Stimulated activated CD8-positive, alpha-beta memory T cell treated with anti-CD3 and anti-CD28 coated beads, Interleukin-7, amount 100 ng/mL, for 1 hour (primary cell): ENCODE data around the gene GRIN1.
"Not testable (repeated sequence)": the region's sequence is repeated elsewhere in the genome, so short reads cannot be mapped to it uniquely, and the experiment has no call there.

Experiments used
- DNase-seq, 2 donors: peaks; one replicate each; pipeline ENCODE4 v3.0.0-alpha.2; 2020; ENCODE audit warnings: low read depth in 2 of 2

Gene GRIN1

DNA sequence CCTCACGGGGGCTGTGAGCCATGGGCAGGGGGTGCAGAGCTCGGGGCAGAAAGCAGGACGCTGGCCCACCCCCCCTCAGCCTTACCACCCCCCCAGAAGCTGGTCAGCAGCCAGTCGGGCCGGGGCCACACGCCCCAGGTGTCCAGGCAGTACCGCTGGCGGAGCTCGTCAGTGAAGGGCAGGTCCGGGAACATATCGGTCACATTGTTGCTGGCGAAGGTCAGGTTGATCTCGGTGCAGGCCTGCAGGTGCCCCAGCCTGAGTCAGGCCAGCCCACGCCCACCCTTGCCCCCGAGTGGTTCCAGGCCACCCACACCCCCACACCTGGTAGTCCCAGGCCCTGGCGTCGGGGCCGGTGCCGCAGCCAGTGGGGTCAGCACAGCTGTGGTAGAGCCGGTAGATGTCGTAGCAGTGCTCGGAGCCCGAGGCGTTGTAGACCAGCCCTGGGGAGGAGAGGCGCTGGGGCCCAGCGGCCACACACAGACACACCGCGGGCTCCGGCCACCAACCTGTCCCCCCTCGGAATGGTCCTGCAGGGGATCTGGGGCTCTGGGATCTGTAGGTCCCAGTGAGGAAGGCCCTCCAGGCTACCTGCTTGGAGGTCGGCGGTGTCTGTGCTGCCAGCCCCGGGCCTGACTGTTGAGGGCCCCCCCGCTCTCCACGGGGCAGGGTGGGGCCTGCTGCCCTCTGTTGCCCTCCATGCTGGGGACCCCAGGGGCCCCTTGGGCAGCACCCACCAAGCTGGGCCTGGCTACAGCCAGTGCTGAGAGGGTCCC, 27.0 kb upstream of the GRIN1 start:
- DNase-seq: no peak

DNA sequence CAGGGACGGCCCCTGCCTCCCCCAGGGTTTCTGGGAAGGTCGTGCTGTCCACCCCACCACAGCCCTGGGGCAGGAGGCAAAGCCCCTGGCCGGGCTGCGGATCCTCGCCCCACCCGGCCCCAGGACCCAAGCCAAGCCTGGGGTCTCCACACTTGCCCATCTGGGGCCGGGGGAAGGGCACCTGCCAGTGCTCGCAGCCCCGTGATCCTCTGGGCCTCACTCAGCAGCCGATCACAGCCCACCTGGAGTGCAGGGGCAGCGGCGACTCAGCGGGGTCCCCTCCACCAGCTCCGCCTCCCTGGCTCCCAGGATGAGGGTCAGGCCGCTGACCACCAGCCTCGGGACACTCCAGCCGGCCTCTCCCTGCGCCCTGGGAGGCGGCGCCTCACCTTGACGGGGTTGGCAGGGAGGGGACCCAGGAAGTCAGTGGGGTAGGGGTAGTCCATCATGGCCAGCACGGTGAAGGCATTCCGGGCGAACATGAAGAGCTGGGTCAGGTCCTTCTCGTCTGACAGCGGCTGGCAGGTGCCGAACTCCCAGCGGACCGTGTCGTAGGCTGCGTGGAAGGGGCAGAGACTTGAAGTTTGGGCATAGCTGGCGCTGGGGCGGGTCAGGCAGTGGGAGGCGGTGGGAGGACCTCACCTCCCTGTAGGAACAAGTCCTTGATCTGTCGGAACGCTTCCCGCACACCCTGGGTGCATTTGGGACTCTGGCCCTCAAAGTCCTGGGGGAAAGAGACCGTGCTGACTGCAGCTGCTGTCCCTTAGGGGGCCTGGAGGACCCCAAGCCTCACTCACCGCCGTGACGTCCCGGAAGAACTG, 26.2 kb upstream of the GRIN1 start:
- no peak for DNase-seq

DNA sequence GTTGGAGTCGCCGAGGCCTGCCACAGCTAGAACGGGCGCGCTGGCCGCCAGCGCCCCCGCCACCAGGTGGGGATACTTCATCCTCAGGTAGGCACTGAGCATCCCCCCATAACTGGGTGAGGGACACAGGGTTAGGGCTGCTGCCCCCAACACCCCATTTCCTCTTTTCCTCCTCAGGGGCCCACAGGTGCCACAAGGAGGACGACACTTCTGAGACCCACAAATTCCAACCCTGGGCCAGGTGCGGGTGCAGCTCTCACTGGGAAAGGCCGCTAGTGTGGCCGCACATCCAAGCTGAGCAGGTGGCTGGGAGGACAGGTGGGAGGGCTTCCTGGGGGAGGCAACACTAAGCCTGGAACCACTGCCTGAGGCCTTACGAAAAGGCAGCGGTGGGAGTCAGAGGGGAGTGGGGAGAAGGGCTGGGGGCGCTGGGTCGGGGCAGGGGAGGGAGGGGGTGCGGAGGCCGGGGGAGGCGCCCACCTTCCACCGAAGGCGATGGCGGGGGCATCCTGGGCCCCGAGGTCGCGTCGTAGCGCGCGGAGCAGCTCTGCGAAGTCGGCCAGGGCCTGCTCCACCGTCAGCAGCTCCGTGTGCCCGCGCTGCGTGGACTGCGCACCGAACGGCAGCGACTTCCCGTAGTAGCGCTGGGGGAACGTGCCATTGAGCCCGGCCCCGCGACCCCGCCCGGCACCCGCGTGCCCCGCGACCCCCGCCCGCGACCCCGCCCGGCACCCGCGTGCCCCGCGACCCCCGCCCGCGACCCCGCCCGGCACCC, 25.4 kb upstream of the GRIN1 start:
- DNase-seq: no peak

DNA sequence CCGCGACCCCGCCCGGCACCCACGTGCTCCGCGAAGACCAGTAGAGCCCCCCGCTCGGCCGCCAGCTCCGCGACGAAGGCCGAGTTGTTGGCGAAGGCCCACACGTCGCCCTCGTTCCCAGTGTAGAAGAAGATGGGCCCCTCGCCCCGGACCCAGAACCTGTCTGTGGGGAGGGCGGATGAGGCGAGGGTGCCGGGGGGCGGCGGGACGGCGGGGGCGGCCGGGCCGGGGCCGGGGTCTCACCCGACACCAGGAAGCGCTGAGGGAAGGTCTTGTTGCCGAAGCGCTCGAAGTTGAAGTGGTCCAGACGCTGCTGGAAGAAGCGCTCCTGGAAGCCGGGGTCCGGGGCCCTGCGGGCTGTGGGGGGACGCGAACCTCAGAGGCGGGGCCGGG, 24.7 kb upstream of the GRIN1 start:
- no peak for DNase-seq

DNA sequence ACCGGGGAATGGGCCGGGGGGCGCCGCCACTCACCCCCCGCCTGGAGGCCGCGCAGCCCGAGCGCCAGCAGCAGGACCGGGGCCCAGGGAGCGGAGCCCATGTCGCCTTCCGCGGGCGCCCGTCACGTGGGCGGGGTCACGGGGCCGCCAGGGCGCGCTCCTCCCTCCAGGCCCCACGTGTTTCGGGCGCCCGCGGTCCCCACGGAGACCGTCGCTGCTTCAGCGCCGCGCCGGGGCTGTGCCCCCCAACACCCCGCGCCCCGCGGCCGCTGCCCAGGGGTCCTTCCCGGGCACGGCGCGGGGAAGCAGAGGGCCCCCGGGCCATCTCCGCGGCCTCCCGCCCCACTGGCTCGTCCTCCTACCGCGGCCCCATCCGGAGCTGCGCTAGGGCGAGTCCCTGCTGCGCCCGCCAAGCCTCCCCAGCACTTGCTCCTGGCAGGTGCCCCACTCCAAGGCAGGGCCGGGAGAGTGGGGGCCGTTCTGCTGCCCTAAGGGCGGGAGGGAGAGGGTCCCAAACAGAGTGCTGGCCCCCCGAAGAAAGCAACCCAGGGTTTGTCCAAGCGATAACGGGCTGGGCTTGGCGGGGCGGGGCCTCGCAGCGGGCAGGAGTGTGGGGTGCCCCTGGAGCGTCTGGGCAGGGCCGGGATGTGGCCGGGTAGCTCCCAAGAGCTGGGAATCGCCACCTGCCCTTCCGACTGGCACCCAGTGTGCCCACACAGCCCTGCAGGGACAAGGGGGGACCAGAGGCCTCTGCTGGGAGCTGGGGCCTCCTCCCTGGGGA, 24.2 kb upstream of the GRIN1 start, which contains the start of gene DPP7:
Gene DPP7, minus strand, starts transcription at position 121 of the 781 bp plus-strand sequence. Its CDS starts 20 bp downstream, at position 101.
- peak; percentile 55 to 56 for DNase-seq

DNA sequence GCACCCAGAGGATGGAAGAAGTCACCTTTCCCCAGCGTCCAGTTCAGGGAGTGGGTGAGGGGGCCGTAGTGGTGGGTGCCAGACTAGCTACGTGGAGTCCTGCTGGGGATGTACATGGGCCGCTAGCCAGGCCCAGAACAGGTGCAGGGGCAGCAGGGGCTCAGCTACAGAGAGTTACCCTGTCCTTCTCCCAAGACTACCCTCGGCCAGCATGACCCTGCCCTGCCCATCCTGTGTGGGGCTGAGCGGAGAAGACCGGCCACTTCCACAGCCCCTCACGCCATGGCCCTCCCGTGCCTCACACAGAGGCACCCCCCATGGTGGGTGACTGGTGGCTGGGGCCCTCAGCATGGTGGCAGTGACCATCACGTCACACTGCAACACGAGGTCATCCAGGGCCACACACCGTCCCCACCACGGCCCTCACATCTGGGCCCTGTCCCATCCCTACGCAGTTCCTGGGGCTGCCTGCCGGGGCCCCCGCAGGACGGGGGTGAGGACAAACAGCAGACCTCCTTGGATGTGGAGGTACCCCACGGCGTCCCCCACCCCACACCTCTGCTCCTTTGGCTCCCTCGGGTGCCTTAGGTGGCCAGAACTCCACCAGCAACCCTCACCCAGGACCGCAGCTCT, 23.4 kb upstream of the GRIN1 start:
- no peak for DNase-seq

DNA sequence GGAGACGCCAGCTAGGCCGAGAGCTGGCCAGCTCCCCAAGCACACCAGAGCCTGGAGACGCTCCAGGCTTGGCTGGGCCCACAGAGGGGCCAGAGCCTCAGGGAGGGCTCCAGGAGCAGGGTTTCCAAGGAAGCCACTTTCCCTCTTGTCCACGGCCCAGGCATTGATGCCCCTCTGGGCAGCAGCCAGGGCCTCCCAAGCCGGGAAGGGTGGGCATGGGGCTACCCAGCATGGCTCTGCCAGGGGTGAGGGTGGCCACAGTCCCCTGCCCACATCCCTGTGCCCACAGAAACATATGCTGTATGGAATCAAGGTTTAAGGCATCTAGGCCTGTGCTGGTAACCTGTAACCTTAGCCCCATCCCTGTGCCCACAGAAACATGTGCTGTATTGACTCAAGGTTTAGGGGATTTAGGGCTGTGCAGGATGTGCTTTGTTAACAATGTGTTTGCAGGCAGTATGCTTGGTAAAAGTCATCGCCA, 22.9 kb upstream of the GRIN1 start:
- no peak for DNase-seq

DNA sequence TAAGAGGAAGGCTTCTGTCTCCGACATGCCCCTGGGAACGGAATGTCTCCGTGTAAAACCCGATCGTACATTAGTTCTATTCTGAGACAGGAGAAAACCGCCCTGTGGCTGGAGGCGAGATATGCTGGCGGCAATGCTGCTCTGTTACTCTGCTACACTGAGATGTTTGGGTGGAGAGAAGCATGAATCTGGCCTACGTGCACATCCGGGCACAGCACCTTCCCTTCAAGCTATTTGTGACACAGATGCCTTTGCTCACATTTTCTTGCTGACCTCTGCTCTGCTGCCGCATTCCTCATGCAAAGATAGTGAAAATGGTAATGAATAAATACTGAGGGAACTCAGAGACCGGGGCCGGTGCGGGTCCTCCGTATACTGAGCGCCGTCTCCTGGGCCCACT, 22.2 kb upstream of the GRIN1 start:
- no peak for DNase-seq

DNA sequence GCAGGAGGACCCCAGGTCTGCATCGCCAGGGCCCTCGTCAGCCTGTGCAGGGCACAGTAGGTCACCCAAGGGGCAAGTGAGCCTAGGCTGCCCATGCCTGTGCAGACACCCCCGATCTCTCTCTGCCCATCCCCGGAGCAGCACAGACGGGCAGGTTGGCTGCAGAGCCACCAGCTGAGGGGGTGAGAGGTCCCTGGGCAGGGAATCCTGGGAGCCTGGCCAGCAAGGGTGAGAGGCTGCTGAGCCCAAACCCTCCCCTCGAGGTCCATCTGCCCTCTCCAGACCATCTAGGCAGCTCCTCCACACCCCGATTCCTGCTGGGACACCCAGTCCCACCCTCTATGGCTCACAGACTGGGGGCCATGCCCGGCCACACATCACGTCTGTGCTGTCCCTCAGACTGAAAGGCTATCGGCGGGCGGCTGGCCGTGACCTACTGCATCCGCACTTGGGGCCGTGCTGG, 21.7 kb upstream of the GRIN1 start:
- no peak for DNase-seq

DNA sequence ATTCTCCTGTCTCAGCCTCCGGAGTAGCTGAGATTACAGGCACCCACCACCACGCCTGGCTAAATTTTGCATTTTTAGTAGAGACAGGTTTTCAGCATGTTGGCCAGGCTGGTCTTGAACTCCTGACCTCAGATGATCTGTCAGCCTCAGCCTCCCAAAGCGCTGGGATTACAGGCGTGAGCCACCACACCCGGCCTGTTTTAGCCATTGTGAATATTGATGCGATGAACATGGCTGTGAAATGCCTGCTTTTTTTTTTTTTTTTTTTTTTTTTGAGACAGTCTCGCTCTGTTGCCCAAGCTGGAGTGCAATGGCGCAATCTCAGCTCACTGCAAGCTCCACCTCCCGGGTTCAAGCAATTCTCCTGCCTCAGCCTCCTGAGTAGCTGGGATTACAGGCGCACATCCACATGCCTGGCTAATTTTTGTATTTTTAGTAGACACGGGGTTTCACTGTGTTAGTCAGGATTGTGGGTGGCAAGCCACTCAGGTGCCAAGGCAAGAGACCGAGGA, 20.8 kb upstream of the GRIN1 start:
- DNase-seq: not testable (repeated sequence)

DNA sequence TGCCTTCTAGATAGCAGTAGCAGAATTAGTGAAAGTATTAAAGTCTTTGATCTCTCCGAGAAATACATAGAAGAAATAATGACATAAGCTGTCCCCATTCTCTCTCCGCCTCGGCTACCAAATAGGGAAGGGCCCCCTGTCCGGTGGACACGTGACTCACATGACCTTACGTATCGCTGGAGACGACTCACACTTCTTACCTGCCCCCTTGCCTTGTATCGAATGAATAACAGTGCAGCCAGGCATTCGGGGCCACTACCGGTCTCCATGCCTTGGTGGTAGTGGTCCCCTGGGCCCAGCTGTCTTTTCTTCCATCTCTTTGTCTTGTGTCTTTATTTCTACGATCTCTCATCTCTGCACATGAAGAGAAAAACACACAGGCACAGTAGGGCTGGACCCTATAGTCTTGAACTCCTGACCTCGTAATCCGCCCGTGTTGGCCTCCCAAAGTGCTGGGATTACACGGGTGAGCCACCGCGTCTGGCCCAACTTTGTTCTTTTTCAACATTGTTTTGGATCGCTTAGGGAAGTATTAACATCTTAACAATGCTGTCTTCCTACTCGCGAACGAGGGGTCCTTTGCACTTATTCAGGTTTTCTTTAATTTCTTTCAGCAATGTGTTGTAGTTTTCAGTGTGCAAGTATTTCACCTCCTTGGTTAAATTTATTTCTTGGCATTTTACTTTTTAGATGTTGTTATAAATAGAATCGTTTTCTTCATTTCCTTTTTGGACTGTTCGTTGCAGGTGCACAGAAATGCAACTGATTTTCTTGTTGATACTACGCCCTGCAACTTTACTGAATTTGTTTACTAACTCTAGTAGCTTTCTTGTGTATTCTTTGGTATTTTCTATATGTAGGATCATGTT, 16.8 kb upstream of the GRIN1 start:
- not testable (repeated sequence) for DNase-seq

DNA sequence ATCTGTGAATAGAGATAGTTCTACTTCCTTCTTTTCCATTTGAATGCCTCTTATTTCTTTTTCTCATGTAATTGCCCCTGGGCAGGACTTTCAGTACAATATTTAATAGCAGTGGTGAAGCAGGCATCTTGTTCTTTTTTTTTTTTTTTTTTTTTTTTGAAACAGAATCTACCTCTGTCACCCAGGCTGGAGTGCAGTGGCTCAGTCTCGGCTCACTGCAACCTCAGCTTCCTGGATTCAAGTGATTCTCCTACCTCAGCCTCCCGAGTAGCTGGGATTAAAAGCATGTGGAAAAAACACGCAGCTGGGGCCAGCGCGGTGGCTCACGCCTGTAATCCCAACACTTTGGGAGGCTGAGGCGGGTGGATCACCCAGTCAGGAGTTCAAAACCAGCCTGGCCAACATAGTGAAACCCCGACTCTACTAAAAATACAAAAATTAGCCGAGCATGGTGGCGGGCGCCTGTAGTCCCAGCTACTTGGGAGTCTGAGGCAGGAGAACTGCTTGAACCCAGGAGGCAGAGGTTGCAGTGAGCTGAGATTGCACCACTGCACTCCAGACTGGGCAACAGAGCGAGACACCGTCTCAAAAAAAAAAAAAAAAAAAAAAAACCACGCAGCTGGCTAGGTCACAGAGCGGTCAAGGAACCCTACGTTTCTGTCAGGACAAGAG, 16.0 kb upstream of the GRIN1 start:
- not testable (repeated sequence) for DNase-seq

DNA sequence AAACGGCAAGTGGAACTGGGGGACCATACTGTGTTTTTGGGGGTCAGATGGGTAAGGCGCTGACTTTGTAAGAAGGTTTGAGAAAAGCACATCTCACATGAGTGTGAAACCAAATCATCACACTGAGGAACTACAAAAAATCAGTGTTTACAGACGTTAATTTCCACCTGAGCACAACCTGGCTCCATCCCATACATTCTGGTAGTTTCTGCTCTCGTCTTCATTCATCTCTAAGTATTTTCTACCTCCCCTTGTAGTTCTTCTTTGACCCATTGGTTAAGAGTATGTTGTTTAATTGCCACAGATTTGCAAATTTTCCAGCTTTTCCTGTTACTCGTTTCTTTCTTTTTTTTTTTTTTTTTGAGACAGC, 15.5 kb upstream of the GRIN1 start:
- DNase-seq: no peak

DNA sequence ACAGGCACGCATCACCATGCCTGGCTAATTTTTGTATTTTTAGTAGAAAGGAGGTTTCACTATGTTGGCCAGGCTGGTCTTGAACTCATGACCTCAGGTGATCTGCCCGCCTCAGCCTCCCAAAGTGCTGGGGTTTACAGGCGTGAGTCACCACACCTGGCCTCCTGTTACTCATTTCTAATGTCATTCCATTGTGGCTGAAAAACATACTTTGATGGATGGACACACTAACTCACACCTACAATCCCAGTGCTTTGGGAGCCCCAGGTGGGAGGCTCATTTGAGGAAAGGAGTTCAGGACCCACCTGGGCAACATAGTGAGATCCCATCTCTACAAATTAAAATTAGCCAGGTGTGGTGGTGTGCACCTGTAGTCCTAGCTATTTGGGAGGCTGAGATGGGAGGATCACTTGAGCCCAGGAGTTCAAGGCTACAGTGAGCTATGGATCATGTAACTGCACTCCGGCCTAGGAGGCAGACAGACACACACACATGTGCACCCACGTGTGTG, 14.9 kb upstream of the GRIN1 start:
- DNase-seq: not testable (repeated sequence)

DNA sequence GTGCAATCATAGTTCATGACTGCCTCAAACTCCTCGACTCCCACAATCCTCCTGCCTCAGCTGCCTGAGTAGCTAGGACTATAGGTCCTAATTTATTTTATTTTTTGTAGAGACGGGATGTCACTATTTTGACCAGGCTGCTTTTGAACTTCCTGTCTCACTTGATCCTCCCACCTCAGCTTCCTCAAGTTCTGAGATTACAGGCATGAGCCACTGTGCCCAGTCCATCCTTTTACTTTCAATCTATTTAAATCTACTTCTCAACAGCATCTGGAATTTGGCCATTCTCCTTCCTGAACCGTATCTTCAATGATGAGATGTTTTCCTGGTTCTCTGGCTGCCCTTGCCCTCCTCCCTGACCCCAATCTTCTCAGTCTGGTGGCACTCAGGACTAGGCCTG, 12.2 kb upstream of the GRIN1 start:
- DNase-seq: no peak

DNA sequence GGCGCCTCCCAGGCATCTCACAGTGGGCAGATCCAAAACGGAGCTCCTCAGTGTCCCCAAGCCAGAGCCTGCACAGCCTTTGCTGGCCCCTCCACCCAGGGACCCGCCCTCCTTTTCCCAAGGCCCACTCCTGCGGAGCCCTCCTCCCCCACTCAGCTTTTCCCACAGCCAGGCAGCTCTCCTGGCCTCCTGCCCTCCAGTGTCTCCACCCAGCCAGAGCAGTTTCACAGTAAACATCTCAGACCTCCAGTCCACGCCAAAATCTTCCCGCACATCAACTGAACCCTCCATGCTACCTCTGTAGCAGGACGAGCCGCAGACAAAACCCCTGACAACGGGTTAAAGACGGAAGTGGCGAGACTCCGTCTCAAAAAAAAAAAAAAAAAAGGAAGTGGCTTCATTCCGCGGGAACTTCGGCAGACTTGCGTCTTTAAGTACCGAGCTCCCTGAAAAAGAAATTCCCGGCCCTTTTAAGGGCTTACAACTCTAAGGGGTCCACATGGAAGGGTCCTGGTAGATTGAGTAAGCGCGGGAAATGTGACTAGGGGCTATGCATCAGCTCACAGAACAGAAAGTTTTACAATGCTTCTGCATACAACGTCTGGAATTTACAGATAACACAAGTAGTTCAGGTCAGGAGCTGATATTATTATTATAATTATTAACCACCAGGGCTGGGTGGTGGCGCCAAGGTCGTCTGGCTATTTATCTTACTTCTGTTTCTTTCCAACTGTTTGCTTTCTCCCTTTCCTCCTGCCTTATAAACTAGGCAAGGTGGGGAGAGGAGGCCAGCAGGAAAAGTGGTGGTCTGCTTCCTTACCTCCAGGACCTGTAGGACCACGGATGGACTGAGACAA, 11.4 kb upstream of the GRIN1 start:
- no peak for DNase-seq

DNA sequence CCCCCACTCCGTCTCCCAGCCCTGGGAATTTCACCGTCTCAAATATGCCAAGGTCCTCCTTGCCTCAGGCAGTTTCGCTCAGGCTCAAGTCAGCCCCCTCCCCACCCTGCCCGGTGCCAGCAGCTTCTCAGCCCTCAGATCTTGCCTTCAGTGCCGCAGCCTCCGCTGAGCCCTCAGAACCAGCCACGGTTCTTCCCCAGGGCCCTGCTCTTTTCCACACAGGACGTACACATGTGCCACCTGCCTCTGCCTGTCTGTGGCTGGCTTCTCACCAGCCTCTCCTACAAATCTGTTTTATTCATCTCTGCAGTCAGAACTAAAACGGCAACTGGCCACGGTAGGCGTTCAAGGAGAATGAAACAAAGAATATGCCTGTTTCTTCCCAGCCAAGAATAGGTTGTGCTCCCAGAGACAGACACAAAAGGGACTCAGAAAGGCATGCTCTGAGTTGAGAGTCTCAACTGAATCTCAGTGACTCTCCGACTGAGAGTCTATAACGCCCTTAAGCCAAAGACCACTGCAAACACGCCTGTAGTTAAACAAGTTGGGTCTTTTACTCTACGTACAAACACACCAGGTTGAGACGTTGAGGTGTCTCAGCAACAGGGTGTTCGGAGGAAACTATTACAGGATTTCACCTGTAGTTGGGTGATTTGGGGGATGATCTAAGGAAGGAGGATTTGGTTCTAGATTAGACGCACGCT, 10.6 kb upstream of the GRIN1 start:
- DNase-seq: no peak
